SK-N-SH treated with all-trans-retinoic acid at 6 μM for 48 hours (cell line): ENCODE results near the gene SMARCAD1.
A peak's percentile ranks its signal among the peaks of the same experiment; 100 is the strongest.

Experiments
- ATAC-seq: fragments of 200-7000 bp; cut with Tn5 transposase; 3 replicates; pipeline ENCODE4 v1.9.1; 2020; ENCODE audit warnings: mild to moderate bottlenecking, moderate library complexity
- ARNTL ChIP-seq: fragments of 450-650 bp; formaldehyde crosslinking; IDR thresholded peaks from 2 replicates; pipeline ENCODE4 v1.5.0; 2020; ENCODE audit warnings: low read depth, mild to moderate bottlenecking, moderate library complexity, borderline replicate concordance
- BACH2 ChIP-seq: fragments of 250-450 bp; sonication (Bioruptor Pico); IDR thresholded peaks from 2 replicates; pipeline ENCODE4 v1.9.0; 2021; ENCODE audit warnings: mild to moderate bottlenecking, borderline replicate concordance
- CREB5 ChIP-seq: fragments of 250-450 bp; sonication (Bioruptor Pico); IDR thresholded peaks from 2 replicates; pipeline ENCODE4 v1.5.1; 2020; ENCODE audit warnings: low read depth, mild to moderate bottlenecking, moderate library complexity
- CSDC2 ChIP-seq: fragments of 250-450 bp; sonication (Bioruptor Pico); IDR thresholded peaks from 2 replicates; pipeline ENCODE4 v1.5.0; 2020; ENCODE audit warnings: mild to moderate bottlenecking, moderate library complexity
- CSRNP3 ChIP-seq: fragments of 250-450 bp; sonication (Bioruptor Pico); IDR thresholded peaks from 2 replicates; pipeline ENCODE4 v1.5.1; 2021; ENCODE audit warnings: mild to moderate bottlenecking, moderate library complexity
- ESRRG ChIP-seq: fragments of 250-450 bp; sonication (Bioruptor Pico); IDR thresholded peaks from 2 replicates; pipeline ENCODE4 v1.6.1; 2021; ENCODE audit warnings: mild to moderate bottlenecking
- GLIS3 ChIP-seq: fragments of 250-450 bp; sonication (Bioruptor Pico); IDR thresholded peaks from 2 replicates; pipeline ENCODE4 v1.5.0; 2020; ENCODE audit warnings: mild to moderate bottlenecking, moderate library complexity
- ISL1 ChIP-seq: fragments of 250-450 bp; sonication (Bioruptor Pico); IDR thresholded peaks from 2 replicates; pipeline ENCODE4 v2.1.2; 2022; ENCODE audit warnings: mild to moderate bottlenecking, moderate library complexity
- OSR1 ChIP-seq: fragments of 250-450 bp; sonication (Bioruptor Pico); IDR thresholded peaks from 2 replicates; pipeline ENCODE4 v1.8.0; 2022; ENCODE audit warnings: moderate library complexity, mild to moderate bottlenecking, inconsistent platforms
- PATZ1 ChIP-seq: fragments of 250-450 bp; sonication (Bioruptor Pico); IDR thresholded peaks from 2 replicates; pipeline ENCODE4 v1.8.0; 2020; ENCODE audit warnings: mild to moderate bottlenecking, moderate library complexity, borderline replicate concordance
- POU6F1 ChIP-seq: fragments of 250-450 bp; sonication (Bioruptor Pico); IDR thresholded peaks from 2 replicates; pipeline ENCODE4 v1.8.0; 2021; ENCODE audit warnings: low read depth, mild to moderate bottlenecking, moderate library complexity, borderline replicate concordance
- PPARA ChIP-seq: fragments of 250-450 bp; sonication (Bioruptor Pico); IDR thresholded peaks from 2 replicates; pipeline ENCODE4 v1.5.0; 2020; ENCODE audit warnings: mild to moderate bottlenecking, borderline replicate concordance
- RARB ChIP-seq: fragments of 250-450 bp; sonication (Bioruptor Pico); IDR thresholded peaks from 2 replicates; pipeline ENCODE4 v1.8.0; 2021; ENCODE audit warnings: mild to moderate bottlenecking, moderate library complexity
- SNAI2 ChIP-seq: fragments of 250-450 bp; sonication (Bioruptor Pico); IDR thresholded peaks from 2 replicates; pipeline ENCODE4 v1.5.0; 2020; ENCODE audit warnings: mild to moderate bottlenecking, moderate library complexity
- TCF4 ChIP-seq: fragments of 250-450 bp; sonication (Bioruptor Pico); IDR thresholded peaks from 2 replicates; pipeline ENCODE4 v1.8.0; 2021; ENCODE audit warnings: mild to moderate bottlenecking, moderate library complexity, borderline replicate concordance
- TOX ChIP-seq: fragments of 250-450 bp; sonication (Bioruptor Pico); IDR thresholded peaks from 2 replicates; pipeline ENCODE4 v1.8.0; 2021; ENCODE audit warnings: mild to moderate bottlenecking, moderate library complexity, borderline replicate concordance
- TSHZ2 ChIP-seq: fragments of 250-450 bp; sonication (Bioruptor Pico); IDR thresholded peaks from 2 replicates; pipeline ENCODE4 v1.5.0; 2020; ENCODE audit warnings: mild to moderate bottlenecking, moderate library complexity
- ZC3H10 ChIP-seq: fragments of 250-450 bp; sonication (Bioruptor Pico); IDR thresholded peaks from 2 replicates; pipeline ENCODE4 v1.5.1; 2021; ENCODE audit warnings: mild to moderate bottlenecking, moderate library complexity
- ZFP3 ChIP-seq: fragments of 250-450 bp; sonication (Bioruptor Pico); IDR thresholded peaks from 2 replicates; pipeline ENCODE4 v1.5.0; 2020; ENCODE audit warnings: mild to moderate bottlenecking, moderate library complexity
- ZFP30 ChIP-seq: fragments of 450-650 bp; formaldehyde crosslinking; IDR thresholded peaks from 2 replicates; pipeline ENCODE4 v1.5.0; 2022; ENCODE audit warnings: mild to moderate bottlenecking, moderate library complexity
- ZNF565 ChIP-seq: fragments of 450-650 bp; formaldehyde crosslinking; conservative IDR thresholded peaks from 2 replicates; pipeline ENCODE4 v1.5.0; 2020; ENCODE audit warnings: low read depth, mild to moderate bottlenecking, moderate library complexity
- ZNF70 ChIP-seq: fragments of 450-650 bp; formaldehyde crosslinking; IDR thresholded peaks from 2 replicates; pipeline ENCODE4 v1.5.0; 2020; ENCODE audit warnings: mild to moderate bottlenecking, moderate library complexity
- ZNF8 ChIP-seq: fragments of 450-650 bp; formaldehyde crosslinking; IDR thresholded peaks from 2 replicates; pipeline ENCODE4 v1.5.0; 2020; ENCODE audit warnings: mild to moderate bottlenecking, moderate library complexity

SMARCAD1 gene

GRCh38 chr4:94160774-94161173, 46.9 kb upstream of the SMARCAD1 start:
- ATAC-seq = no peak
- TF ChIP-seq CREB5 (CRISPR knock-in tag) (no peak), RARB (CRISPR knock-in tag) (no peak), ESRRG (CRISPR knock-in tag) (no peak), GLIS3 (CRISPR knock-in tag) (no peak), OSR1 (no peak), ZNF565 (CRISPR knock-in tag) (no peak), POU6F1 (CRISPR knock-in tag) (no peak), TCF4 (CRISPR knock-in tag) (no peak), TOX (CRISPR knock-in tag) (no peak), PATZ1 (CRISPR knock-in tag) (no peak), CSDC2 (no peak), BACH2 (CRISPR knock-in tag) (no peak), ZFP30 (no peak), ZC3H10 (CRISPR knock-in tag) (no peak)

GRCh38 chr4:94165256-94165655, 42.4 kb upstream of the SMARCAD1 start:
- TF ChIP-seq ZFP3 (CRISPR knock-in tag) = no peak
- TF ChIP-seq ZNF565 (CRISPR knock-in tag) = no peak
- no peak for TF ChIP-seq CSDC2
- TF ChIP-seq PPARA (CRISPR knock-in tag) = no peak
- TF ChIP-seq SNAI2 (CRISPR knock-in tag) = no peak
- TF ChIP-seq ISL1 = no peak
- no peak for TF ChIP-seq ARNTL
- TF ChIP-seq RARB (CRISPR knock-in tag) = no peak
- TF ChIP-seq OSR1 = no peak
- no peak for TF ChIP-seq ESRRG (CRISPR knock-in tag)

GRCh38 chr4:94168321-94168720, 39.3 kb upstream of the SMARCAD1 start:
- ATAC-seq = 0 out of 3 replicates have a peak, but pooled peaks have one; percentile 30
- no peak for TF ChIP-seq ESRRG (CRISPR knock-in tag)
- no peak for TF ChIP-seq BACH2 (CRISPR knock-in tag)

More at GRCh38 chr4:94165256-94165655, 42.4 kb upstream of the SMARCAD1 start:
- no peak for ATAC-seq

GRCh38 chr4:94169803-94170372, 37.8 kb upstream of the SMARCAD1 start:
- no peak for ATAC-seq
- TF ChIP-seq PPARA (CRISPR knock-in tag) (no peak), ZNF70 (CRISPR knock-in tag) (no peak), PATZ1 (CRISPR knock-in tag) (no peak), TSHZ2 (CRISPR knock-in tag) (no peak), GLIS3 (CRISPR knock-in tag) (no peak), POU6F1 (CRISPR knock-in tag) (no peak), CSRNP3 (CRISPR knock-in tag) (no peak), ZFP3 (CRISPR knock-in tag) (no peak), OSR1 (no peak), TCF4 (CRISPR knock-in tag) (no peak), ZNF8 (CRISPR knock-in tag) (no peak)
